Adrenal gland (tissue), 12 donors: ENCODE data around the gene ADD3. TPM values are rescaled to one million over a fixed set of nuclear protein-coding genes. Genes with fewer than 3 reads are reported as not detected.
A peak's percentile ranks its signal among the peaks of the same experiment; 100 is the strongest.

Source experiments
- DNase-seq, 7 donors: peaks; one replicate each; pipeline ENCODE4 v3.0.0-alpha.2; 2019 to 2020
- H3K27ac ChIP-seq, 5 donors: fragments of 200-600 bp; sonication (generic) in 4 of 5; 1 replicate in 3 of 5; 2 replicates in 2 of 5; pipeline versions ENCODE4 v1.5.1 to v1.8.0; 2016 to 2020; ENCODE audit warnings: mild to moderate bottlenecking in 1 of 5
- H3K27me3 ChIP-seq: fragments of 200-600 bp; 2 replicates; pipeline ENCODE4 v1.8.0; 2021
- H3K36me3 ChIP-seq, 2 donors: fragments of 200-600 bp; replicated peaks in 1 of 2; 1 replicate in 1 of 2; 2 replicates in 1 of 2; pipeline versions ENCODE4 v1.5.1 to v1.8.0; 2018 to 2022
- H3K4me1 ChIP-seq, 2 donors: fragments of 200-600 bp; replicated peaks in 1 of 2; 1 replicate in 1 of 2; 2 replicates in 1 of 2; pipeline versions ENCODE4 v1.5.1 to v1.8.0; 2018 to 2021
- H3K4me3 ChIP-seq, 4 donors: fragments of 200-600 bp; sonication (generic) in 3 of 4; one replicate each; pipeline ENCODE4 v1.5.1; 2016 to 2018
- H3K9me3 ChIP-seq, 3 donors: fragments of 200-600 bp; sonication (generic) in 1 of 3; replicated peaks in 1 of 3; 1 replicate in 2 of 3; 2 replicates in 1 of 3; pipeline versions ENCODE4 v1.5.1 to v1.8.0; 2016 to 2021
- POLR2A ChIP-seq, 2 donors: fragments of 450-650 bp; IDR thresholded peaks; one replicate each; pipeline ENCODE4 v1.6.1; 2017; ENCODE audit warnings: antibody characterized with exemption in 2 of 2, mild to moderate bottlenecking in 2 of 2, moderate library complexity in 1 of 2
- whole genome bisulfite sequencing, 4 donors: extraction: QIAGEN DNeasy Blood & Tissue Kit in 2 of 4; methylation state at CpG; one replicate each; pipeline versions ENCODE4 v1.1.5 to v1.1.7; 2013 to 2017; 5-methylcytosine and 5-hydroxymethylcytosine counted together
- intact Hi-C, 2 donors: fragments of 100-400 bp; cut with DNase I; formaldehyde crosslinking; loops; one replicate each; pipeline versions ENCODE4 v1.14.1 to v1.15.0; 2022 to 2023
- polyA plus RNA-seq, 3 donors: library from polyadenylated mRNA; stranded (reverse); fragments of 200-250 nt in 2 of 3; fragments of 350-450 nt in 1 of 3; fragmentation: Illumina TruSeq in 1 of 3; extraction: RNeasy Lipid Tissue Mini Kit (QIAGEN cat#74804) in 1 of 3; gene quantifications; one replicate each; pipeline ENCODE4 v1.2.3, GENCODE V29; 2013 to 2014
- total RNA-seq, 9 donors: library from RNA; depleted of rRNA in 4 of 9; stranded (reverse); fragments of >200 nt in 4 of 9; fragments of 120-200 nt in 1 of 9; fragmentation: NEBNext Ultra II Directional in 1 of 9; extraction: Animal tissue kit (Norgen Biotek cat#: 25700) in 1 of 9; gene quantifications; one replicate each; pipeline versions ENCODE4 v1.1.0 to v1.2.4, GENCODE V29; 2013 to 2023
- TF ChIP-seq, protein P1 (sequence below), 6 experiments: fragments of 450-650 bp in 4 of 6; fragments of 200-600 bp in 2 of 6; sonication (generic) in 1 of 6; IDR thresholded peaks; 1 replicate in 5 of 6; 2 replicates in 1 of 6; pipeline versions ENCODE4 v1.5.1 to v1.8.0; 2016 to 2021; ENCODE audit warnings: antibody characterized with exemption in 6 of 6, mild to moderate bottlenecking in 2 of 6, moderate library complexity in 1 of 6
- donor health status: healthy with polysubstance abuse.
- donor health status: Bipolar disorder and iron deficiency.
- donor health status: DM: yes; HTN: yes; CAD: no.
- donor health status: DM: no; HTN: no; CAD: no.
- donor health status: DM: no; HTN: no; CAD: no.
- donor health status: DM: yes; HTN: yes; CAD: no.

The ADD3 gene
- total and polyA plus RNA-seq, 12 donors = 15.6 to 122 (median 43.4) TPM

DNA sequence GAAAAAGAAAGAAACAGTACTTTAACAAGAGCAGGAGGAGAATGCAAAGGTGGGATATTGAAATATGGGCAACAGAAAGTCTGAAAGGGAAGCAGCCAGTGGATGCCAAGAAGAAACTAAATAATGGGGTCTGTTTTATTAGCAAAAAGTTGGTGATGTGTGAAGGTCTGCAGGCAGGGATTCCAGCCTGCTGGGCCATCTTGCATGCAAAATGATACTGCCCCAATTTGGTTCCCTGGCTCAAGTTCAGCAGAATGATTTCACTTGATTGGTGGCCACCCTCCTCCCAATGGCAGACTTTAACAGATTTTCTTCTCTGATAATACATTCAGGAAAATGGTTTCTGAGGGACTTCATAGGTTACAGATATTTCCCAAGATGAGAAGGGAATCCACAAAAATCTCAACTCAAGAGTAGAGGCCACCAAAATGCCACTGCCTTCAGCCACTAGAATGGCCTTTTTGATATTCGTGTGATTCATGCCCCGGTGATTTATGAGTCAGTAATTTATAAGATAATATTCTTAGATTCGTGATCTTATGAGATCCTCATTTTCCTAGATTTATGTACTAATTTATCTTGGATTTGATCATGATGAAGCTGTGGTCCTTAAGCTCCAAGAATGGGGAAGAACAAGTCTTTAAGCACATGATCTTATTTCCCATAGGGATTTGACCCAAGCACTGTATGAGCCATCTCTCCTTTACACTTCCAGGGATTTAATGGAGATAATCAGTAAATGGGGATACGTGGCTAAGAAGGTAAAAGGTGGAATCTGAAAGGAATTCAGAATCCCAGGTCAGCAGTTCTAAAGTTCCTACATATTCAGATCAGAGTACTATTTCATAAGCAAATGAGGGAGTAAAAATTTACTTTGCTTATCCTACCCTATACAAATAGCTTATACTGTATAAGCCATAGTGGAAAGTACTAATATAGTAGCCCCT is 32.3 kb upstream of the ADD3 start:
- Histone ChIP-seq H3K36me3 (no peaks in the 10 kb centered on the region), H3K4me3 (no peak overlapping the region), H3K27me3 (no peaks in the 10 kb centered on the region), H3K27ac (no peak overlapping the region), H3K4me1 (peaks cover 6 to 19% of the 10 kb centered on the region in 2 donors), H3K9me3 (no peaks in the 10 kb centered on the region)
- WGBS, 4 donors = 41 to 64% (median 56%) methylated on average over 4 of the region's 4 CpGs
- no peak for TF ChIP-seq POLR2A (IDR thresholded peaks at IDR 0.05)
- TF ChIP-seq, protein P1, sequence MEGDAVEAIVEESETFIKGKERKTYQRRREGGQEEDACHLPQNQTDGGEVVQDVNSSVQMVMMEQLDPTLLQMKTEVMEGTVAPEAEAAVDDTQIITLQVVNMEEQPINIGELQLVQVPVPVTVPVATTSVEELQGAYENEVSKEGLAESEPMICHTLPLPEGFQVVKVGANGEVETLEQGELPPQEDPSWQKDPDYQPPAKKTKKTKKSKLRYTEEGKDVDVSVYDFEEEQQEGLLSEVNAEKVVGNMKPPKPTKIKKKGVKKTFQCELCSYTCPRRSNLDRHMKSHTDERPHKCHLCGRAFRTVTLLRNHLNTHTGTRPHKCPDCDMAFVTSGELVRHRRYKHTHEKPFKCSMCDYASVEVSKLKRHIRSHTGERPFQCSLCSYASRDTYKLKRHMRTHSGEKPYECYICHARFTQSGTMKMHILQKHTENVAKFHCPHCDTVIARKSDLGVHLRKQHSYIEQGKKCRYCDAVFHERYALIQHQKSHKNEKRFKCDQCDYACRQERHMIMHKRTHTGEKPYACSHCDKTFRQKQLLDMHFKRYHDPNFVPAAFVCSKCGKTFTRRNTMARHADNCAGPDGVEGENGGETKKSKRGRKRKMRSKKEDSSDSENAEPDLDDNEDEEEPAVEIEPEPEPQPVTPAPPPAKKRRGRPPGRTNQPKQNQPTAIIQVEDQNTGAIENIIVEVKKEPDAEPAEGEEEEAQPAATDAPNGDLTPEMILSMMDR (IDR thresholded peaks at IDR 0.05) = no peak
- intact Hi-C loops = no loop called here
- DNase-seq = no peak

DNA sequence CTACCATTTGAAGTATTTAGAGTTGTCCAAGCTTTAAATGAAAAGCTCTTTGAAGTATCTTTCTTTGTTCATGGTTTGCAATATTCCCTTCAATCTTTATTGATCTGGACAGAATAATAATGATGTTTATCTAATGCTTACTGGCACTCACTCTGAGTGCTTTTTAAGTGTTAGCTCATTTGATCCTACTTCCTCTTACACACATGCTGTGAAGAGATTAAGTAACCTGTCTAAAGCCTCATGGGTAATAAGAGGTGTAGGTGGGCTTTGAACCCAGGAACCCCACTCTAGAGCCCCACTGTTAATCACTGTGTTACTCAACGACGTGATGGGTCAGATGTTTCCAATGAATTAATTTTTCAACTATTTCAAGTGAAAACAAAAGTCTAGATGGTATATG is 31.1 kb upstream of the ADD3 start:
- H3K36me3 ChIP-seq = no peaks in the 10 kb centered on the region
- H3K27ac ChIP-seq = no peak overlapping the region
- H3K27me3 ChIP-seq = no peaks in the 10 kb centered on the region
- intact Hi-C loops = no loop called here
- TF ChIP-seq, protein P1 (IDR thresholded peaks at IDR 0.05) = no peak
- no peaks in the 10 kb centered on the region for H3K9me3 ChIP-seq
- WGBS, 4 donors = 84 to 90% (median 87%) methylated on average over 2 of the region's 2 CpGs
- H3K4me1 ChIP-seq = peaks cover 6 to 21% of the 10 kb centered on the region in 2 donors
- no peak overlapping the region for H3K4me3 ChIP-seq
- DNase-seq = no peak

DNA sequence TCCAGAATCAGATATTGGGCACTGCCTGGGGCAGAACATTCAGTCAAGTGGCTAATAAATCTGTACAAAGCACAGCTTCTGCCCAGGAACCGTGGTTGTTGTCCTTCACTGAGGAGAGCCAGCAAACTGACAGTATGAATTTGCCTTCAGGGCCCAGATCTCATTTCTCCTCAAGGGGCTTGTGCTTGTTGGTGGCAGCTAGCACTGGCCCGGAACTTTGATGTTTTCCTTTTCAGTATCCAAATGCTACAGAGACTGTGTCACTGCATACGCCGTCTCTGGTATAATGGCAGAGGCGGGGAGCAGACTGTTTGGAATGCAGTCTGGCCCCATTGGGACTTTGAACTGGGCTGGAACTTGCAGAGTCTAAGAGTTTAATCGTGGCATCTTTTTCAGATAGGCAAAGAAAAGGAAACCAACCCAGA is 30.4 kb upstream of the ADD3 start:
- Histone ChIP-seq H3K27me3 (no peaks in the 10 kb centered on the region), H3K9me3 (no peaks in the 10 kb centered on the region), H3K4me1 (peaks cover 13 to 28% of the 10 kb centered on the region in 2 donors), H3K4me3 (no peak overlapping the region), H3K27ac (peak overlapping the region in 2 of 5 donors; percentile 17 to 31), H3K36me3 (no peaks in the 10 kb centered on the region)
- intact Hi-C loops = no loop called here
- TF ChIP-seq POLR2A (IDR thresholded peaks at IDR 0.05) = no peak
- TF ChIP-seq, protein P1 (IDR thresholded peaks at IDR 0.05) = no peak
- WGBS, 4 donors = 59 to 64% (median 63%) methylated on average over 6 of the region's 6 CpGs
- DNase-seq = peak in 2 of 7 donors; percentile 16 to 58

DNA sequence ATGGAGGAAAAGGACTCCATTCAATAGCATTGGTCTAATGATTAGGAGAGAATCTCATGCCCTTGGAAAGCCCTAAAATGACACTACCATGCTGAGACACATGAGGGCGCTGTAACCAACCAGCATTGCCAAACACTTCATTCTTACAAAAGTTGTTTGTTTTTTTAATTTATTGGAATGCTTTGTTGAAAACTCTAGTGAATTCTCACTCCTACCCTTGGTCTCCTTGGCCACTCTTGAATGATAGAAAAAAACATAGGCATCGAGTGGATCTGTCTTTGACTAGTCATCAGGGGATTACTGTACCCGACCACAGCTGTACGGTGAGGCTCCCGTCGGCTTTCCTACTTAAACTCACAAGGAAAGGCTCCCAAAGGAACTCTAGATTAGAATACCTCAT is 29.3 kb upstream of the ADD3 start:
- TF ChIP-seq, protein P1 (IDR thresholded peaks at IDR 0.05) = peak; percentile 38 to 68 (median 60)
- no peak for TF ChIP-seq POLR2A (IDR thresholded peaks at IDR 0.05)
- Histone ChIP-seq H3K36me3 (no peaks in the 10 kb centered on the region), H3K27ac (no peak overlapping the region), H3K4me3 (no peak overlapping the region), H3K9me3 (no peaks in the 10 kb centered on the region), H3K4me1 (peaks cover 18 to 35% of the 10 kb centered on the region in 2 donors), H3K27me3 (no peaks in the 10 kb centered on the region)
- DNase-seq = peak in 6 of 7 donors; percentile 24 to 82 (median 54)
- intact Hi-C loops = no loop called here
- 70 to 87% (median 82%) methylated on average over 6 of the region's 6 CpGs for whole genome bisulfite sequencing, 4 donors
